GM18870 (cell line): ENCODE measurements around the gene PRKCA.

Experiments
- ATAC-seq: cut with Tn5 transposase; IDR thresholded peaks from one replicate; pipeline ENCODE4 v1.9.1; 2021; ENCODE audit warnings: moderate library complexity; ENCODE audit not compliant: unreplicated experiment

Gene PRKCA

DNA sequence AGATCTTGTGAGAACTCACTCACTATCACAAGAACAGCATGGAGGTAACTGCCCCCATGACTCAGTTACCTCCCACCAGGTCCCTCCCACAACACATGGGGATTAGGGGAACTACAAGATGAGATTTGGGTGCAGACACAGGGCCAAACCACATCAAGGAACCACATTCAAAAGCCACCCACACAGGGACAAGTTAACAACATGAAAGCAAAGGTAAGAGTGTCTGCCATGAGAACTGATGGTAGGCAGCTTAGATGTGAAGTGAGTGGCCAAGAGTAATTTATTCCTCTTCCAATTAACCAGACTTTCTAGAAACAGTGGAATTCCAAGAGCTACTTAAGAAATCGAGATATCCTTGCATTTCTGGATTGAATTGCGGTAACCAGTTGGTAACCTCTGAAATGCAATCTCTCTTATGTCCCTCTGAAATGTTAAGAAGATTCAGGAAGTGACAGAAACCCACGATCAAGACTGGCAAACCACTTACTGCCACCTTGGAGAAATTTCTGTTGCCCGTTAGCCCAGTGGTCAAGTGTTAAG, 365.1 kb downstream of the PRKCA start:
- no peak for ATAC-seq

DNA sequence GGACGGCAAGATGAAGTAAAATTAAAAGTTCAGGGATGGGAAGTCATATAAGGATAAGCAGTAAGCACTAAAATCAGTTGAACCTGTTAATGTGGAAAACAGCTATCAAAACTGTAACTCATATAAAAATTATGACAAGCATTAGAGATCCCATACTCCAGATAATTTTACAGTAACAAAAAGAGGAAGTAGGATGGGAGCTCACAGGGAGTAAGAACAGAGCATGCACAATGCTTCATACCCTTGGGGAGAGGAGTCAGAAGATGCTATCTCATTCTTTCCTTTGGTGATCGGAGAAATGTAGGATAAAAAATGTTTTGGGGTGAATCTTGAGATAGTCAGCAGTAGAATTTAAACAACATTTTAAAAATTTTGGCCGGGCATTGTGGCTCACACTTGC, 367.8 kb downstream of the PRKCA start:
- no peak for ATAC-seq

DNA sequence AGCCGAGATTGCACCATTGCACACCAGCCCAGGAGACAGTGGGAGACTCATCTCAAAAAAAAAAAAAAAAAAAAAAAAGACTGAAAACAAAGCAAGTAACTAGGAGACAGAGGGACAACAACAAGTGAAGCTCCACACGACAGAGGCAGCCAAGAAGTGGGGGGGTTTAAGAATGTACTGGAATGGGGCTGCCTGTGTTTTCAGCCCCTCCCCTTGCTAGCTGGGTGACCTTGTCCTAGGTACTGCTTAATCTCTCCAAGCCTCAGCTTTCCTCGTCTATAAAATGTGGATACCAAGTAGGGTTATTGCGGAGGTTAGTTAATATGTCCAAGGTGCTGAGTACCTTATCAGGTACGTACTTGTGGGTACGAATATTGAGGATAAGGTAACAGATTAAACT, 368.7 kb downstream of the PRKCA start:
- ATAC-seq, result no peak

DNA sequence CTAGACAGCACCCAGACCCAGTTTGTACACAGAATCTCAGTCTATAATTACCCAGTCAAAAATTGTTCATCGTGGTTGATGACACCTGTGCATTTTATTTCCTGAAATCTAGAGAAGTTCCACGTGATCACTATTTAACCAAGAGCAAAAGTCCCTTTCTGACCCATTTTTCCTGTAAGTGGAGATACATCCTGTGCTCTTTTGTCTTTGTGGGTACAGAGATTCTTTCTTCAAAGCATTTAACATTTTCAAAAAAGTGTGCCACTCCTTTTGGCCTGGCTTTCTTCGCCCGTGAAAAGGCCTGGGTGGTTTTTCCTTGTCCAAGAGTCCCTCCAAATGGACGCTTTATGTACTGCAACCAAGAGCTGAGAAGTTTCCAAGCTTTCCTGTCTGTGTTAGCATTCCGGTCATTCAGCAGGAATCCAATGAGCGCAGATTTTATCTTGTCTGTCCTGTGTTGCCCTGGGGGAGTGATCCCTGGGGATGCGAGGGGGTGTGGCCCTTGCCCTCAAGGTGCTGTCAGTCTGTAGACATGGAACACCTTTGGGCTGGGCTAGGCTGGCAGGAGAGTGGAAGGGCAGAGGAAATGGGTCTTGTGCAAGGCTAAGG, 371.4 kb downstream of the PRKCA start:
- no peak for ATAC-seq

DNA sequence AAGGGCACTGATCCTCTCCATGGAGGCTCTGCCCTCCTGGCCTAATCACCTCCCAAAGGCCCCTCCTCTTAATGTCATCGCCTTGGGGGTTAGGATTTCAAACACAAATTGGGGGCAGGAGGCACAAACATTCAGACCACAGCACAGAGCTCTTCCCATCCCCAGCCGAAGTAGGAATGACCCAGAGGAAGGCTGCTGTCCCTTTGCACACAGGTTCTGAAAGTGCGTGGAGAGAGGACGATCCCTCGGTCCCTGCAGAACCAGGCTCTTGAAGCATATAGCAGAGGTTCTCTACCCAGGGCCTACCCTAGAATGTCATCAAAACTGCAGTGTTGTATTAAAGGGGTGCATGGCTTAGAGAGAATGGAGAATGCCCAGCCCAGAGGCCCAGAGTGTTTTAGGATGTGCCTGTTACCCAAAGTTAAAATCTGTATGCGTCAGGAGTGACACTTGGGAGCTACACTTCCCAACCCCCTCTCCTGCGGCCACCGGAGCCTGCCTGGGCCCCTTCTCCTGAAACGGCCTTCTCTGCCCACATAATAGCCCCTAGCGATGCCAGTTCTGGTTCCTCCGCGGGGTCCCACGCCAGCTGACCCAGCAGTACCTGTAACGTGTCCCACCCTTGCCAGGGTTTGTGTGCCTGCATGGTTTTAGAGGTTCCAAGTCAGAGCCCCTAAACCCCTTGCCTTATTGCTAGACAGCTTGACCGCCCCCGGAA, 373.0 kb downstream of the PRKCA start:
- no peak for ATAC-seq

DNA sequence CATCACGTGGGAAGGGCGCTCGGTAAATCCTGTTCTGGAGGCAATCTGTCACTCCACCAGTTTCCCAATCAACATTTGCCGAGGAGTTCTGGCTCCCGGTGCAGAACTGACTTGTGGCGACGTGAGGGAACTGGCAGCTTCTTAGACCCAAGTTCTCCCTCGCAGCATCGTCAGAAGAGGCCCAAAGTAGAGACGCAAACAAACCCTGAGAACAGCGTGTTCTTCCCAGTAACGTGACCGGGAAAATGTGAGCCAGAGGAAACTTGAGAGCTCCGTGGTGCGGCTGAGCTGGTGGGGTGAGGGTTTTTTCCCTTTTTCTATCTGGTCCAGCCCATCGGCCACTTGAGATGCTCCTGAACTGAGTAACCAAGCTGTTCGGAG, 373.6 kb downstream of the PRKCA start:
- no peak for ATAC-seq

DNA sequence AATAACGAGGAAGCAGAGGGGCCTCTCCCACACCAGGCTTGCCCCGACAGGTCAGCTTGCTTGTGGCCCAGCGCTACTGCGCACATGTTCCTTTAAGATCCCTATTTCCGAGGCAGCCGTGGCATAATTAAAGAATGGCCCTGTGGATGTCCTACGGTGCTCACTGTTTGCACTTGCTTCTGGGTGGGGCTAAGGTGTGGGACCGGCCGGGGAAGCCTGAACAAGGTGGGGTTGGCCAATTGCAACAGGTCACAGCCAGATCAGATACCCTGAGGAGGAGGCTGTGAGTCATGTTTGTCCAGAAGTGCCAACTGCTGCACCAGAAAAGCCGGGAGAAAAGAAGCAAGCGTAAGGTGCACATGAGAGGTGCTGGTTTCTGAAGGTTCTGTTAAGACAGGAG, 374.0 kb downstream of the PRKCA start:
- no peak for ATAC-seq

DNA sequence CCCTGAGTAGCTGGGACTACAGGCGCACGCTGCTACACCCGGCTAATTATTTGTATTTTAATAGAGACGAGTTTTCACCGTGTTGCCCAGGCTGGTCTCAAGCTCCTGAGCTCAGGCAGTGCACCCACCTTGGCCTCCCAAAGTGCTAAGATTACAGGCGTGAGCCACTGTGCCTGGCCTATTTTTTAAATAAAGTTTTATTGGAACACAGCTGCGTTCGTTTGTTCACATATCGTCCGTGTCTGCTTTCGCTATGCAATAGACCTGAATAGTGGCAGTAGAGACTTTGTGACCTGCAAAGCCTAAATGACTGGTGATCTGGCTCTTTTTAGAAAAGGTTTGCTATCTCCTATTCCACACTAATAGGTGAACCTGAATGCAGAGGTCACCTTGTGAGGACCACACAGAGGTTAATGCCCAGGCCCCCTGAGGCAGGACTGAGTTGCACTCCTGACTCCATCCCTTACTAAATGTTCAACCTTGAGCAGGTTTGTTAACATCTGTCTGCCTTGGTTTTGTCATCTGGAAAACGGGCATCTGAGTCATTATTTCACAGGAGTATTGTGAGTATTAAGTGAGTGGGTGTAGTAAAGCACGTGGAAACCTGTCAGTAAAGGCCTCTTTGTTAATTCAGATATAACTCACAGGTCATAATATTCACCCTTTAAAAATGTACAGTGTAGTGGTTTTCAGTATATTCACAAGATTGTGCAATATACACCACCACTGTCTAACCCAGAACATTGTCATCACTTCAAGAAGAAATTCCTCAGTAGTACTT, 375.0 kb downstream of the PRKCA start:
- ATAC-seq, result no peak

DNA sequence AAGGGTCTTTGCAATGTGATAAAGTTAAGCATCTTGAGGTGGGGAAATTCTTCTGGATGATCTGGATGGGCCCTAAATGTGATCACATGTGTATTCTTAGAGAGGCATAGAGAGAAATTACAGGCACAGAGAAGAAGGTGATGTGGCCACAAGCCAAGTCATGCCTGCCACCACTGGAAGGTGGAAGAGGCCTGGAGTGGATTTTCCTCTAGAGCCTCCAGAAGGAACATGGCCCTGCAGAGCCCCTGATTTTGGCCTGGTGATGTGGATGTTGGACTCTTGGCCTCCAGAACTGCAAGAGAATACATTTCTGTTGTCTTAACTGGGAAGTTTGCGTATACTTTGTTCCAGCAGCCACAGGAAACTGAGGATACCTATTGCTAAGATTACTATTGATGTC, 375.6 kb downstream of the PRKCA start:
- no peak for ATAC-seq

DNA sequence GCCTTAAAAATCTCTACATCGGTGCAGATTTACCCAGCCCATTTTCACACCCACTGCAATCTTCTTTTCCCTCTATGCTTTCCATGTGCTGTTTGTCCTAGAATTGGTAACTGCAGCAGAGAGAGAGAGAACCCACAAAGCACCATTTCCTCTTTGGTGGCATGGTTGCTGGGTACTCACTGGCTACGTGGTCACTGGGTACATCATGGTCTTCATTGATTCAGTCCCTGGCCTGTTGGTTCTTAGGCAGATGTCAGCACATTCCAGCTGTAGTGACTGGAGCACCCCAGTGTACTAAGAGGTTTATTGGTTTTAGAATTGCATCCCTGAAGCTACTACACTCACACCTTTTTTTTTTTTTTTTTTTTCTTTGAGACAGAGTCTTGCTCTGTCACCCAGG, 376.4 kb downstream of the PRKCA start:
- no peak for ATAC-seq

DNA sequence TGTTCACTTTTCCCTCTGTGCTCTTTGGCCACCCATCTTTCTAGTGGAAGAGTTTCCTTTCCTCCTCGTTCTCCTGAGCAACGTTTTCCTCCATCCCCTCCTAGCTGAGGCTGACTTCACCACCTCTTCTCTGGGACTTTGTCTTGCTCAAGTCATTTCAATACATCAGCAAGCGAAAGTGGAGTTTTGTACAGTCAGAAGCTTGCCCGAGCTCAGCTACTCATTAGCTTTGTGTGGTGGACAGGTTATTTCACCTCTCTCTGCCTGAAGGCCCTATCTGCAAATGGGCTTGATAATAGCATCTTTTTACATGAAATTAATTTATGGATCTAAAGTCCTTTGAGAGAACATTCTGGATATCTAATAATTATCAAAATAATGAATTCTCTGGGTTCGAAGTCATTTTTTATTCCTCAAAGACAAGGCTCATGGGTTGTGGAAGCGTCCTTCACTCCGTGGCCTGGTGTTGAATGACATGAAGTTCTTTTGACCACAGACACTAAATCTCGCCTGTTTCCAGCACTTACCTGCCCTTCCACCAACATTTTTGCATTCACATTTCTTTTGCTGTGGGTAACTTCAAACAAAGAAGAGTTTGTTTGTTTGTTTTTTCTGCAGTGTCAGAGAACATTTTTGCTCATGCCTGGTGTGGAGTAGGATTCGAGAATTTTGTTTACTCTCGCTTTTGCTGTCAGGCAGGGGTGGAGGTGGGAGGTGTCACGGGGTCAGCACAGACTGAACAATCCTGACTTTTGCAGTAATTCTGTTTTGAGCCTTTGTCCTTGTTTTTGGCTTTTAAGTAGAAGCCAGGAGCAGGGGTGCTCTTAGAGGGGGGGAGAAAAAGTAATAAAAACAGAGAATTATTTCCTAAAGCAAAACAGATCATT, 377.5 kb downstream of the PRKCA start:
- ATAC-seq, result no peak

DNA sequence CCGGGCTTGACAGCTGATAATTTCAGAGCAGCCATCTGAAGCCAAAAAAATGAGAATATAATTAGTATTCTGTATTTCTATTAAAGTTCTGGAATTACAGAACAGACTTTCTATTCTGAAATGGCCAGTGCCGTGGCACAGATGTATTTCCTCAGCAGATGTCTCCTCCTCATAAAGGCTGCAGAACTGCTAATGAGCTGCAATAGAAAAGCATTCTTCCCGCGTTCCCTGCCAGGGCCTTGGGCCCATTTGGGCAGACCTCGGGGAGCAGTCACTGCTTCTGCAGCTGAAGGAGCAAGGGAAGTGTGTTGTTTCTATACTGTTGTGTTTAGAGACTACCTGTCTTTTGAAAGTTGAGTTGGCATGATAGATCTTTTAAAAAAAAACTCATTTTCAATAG, 379.9 kb downstream of the PRKCA start:
- ATAC-seq, result no peak

DNA sequence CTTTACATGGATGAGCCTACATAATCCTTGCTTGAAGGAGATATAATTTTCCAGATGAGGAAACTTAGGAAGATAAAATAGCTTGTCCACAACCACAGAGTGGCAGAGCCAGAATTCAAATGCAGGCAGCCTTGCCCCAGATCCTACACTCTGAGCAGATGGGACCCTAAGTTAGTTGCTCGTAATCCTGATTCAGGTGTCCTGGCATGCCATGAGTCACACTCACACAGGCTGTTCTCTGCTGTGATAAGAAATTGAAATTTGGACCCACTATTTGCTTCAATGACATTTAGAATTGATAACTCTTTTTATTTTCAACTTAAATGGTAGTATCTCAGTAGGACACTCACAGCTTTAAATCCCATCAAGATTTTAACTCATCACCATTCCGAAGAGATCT, 381.8 kb downstream of the PRKCA start:
- no peak for ATAC-seq

DNA sequence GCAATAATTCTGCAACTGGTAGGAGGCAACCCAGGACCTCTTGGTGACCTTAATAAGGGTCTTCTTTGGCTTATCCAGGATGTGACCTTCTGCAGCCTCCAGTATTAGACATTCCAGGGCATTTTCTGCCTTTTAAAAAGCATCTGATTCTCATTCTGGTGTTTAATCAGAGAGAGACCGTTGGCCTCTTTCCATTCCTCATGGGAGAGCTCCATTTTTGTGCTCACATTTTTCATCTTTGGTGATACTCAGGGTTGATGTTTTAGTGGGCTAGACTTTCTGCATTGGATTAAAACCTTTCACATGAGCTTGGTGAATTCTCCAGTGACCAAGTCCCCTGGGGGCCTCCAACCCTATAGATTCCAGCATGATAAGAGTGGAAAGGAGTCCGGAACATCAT, 382.3 kb downstream of the PRKCA start:
- no peak for ATAC-seq

DNA sequence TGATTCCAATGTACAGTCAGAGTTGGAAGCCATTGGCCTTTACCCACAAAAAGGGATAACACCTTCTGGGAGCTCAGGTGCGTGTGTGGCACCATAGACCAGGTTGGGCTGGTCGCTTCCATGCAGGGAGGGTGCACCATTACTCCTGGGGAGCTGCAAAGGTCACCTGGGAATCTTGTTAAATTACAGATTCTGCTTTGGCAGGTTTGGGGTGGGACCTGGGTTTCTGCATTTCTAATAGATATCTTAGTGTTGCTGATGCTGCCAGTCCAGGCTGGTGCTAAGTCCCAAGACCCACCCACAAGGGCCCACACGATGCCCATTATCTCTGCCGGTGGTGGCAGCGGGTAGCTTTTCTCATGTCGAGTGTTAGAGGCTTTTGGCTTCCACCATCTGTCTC, 384.2 kb downstream of the PRKCA start:
- no peak for ATAC-seq

DNA sequence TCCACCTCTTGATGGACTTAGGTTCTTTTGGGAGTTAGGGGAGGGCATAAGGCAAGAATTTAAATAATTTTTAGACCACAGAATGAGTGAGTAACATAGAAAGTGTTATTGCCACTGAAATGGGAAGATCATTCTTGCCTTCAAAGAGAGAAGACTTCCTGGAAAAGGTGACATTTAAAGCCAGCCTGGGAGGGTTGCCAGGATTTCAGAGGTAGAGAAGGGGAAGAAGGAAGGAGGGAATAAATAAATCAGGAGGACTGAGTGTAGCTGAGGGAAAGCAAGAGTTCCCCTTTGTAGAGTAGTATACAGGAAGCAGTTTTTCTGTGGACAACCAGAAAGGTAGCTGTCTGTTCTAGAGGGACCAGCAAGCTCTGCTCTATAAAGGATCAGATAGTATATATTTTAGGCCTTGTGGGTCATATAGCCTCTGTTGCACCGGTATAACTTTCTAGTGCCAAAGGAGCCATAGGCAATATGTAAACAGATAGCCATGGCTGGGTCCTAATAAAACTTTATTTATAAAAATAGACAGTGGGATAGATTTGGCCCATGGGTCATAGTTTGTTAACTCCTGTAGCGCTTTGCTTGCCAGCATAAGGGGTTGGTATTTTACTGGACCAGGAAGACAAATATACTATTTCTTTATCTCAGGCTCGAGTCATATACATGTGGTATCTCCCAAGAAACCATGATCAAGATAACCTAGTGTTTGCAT, 385.3 kb downstream of the PRKCA start:
- ATAC-seq, result no peak

DNA sequence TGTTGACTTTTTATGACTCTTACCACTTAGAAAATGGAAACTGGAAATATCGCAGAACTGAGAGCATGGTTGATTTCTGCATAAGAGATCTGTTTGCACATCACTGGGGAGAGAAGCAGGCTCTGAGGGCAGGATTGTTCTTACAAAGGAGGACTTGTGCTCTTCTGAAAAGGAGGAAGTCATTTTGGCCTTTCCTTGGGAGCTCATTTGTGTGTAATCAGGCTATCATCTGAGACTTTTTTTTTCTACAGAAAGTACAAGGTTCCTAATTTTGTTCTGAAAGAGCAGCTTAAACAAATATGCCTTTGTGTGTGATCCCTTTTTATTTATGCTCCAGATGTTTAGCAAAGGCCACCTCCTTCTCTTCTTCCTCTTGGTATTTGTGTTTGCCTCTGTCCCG, 386.8 kb downstream of the PRKCA start:
- no peak for ATAC-seq

DNA sequence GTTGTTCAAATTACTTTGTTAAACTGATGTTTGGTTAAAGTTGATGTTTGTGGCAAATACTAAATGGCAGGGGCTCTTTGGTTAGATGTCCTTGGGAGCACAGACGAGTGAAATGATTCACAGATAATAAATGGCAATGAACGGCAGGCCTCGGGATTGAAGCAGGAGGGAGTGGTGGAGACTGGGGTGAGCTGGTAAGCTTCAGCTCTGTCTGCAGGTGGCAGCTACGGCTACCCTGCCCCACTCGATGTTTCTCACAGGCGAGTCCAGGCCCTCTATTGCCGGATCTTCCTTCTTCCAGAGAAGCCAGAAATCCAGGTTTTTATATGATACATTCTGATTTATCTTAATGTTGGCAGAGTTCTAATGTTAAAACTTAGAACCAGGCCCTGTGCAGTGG, 387.8 kb downstream of the PRKCA start:
- no peak for ATAC-seq

DNA sequence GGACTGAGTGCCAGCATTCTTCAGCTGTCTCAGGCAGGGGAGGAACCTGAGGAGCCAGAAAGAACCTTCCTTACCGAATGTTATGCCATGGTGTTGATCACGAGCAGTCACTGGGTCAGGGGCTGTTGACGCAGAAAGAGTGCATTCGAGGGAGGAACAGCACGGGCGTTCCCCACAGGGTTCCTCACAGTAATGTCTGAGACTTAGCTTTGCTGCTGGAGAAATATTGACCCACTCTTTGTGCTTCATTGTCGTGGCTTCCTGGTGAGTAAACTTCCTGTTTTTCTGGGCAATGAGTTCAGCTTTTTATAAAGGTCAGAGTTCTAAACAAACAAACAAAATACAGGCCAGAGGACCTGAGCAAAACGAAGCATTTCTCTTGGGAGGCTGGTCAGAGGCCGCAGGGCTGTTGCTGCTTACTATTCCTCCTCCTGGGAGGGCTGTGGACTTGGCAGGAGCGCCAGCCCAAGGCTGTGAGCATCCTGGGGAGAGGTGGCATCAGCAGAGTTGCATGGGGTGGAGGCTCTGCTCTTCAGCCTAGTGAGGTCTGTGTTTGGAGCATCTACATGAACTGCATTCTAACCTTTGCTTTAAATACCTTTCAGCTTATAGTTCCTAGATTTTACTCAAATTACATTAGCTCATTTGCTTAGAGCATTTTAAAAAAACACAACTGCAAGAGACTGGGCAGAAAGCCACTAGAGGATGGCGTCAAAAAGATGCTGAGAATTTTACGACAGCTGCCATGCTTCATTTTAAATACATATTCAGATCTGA, 389.4 kb downstream of the PRKCA start:
- no peak for ATAC-seq

DNA sequence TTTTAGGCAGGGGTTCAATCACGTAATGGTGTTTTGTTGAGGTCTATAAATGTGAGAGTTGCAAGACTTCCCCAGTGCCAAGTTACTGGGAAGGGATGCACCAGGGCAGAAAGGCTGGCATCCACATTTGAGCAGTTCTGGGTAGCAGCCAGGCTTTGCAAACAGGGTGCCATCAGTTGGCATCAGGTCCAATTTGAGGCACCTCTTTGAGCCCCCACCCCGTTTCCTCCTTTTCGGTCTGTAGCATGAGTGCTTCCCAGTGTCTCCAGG, 389.9 kb downstream of the PRKCA start:
- ATAC-seq, result no peak
